CD4-positive, alpha-beta T cell treated with Interleukin-1 beta for 1 hour (primary cell): ENCODE results near the gene SLC1A2.
A peak's percentile ranks its signal among the peaks of the same experiment; 100 is the strongest.

Source experiments
- DNase-seq, 2 donors: peaks; one replicate each; pipeline ENCODE4 v3.0.0-alpha.2; 2020 to 2022

SLC1A2 gene

DNA sequence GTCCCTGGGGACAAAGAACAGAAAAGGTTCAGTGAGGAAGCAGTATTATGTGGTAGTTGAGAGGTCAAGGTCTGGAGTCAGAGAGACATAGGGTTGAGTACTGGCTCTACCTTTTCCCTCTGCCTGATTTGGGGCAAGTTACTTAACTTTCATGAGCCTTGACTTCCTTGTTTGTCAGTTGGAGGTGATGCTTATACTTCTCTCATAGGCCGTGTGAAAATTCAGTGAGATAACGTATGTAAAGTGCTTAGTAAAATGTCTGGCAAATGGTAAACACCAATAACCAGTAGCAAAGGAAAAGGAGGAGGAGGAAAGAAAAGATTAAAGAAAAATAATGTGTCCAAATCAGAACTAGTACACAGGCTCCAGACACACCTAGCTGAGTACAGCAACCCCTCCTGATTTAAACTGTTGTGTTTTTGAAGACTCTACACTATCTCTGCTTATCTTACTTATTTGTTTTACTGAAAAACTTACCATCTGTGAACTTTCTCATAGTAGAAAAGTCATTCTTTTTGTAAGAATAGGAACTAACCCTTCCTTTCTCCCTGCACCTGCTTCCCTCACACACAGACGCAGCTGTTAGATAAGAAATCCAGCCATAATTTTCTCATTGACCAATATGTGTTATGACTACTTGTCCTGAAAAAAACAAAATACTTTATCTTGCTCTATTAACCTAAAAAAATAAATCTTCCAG lies 153.5 kb downstream of the SLC1A2 start:
- DNase-seq = no peak

DNA sequence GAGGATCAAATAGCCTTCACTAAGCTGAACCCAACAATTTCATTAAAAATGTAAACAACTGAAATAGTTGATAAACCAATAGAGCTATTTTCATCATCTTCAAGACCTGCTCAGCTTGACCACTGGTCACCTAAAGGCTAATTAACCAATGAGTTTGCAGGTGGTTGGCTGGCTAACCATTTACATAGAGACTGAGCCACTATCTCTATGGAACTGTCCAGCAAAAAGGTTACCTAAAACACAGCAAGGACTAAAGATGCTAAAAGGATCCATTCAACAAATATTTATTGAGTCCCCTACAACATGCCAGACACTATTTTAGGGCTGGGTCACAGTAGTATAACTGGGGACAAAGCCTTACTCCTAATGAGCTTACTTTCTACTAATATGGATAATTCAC lies 156.6 kb downstream of the SLC1A2 start:
- DNase-seq = no peak

DNA sequence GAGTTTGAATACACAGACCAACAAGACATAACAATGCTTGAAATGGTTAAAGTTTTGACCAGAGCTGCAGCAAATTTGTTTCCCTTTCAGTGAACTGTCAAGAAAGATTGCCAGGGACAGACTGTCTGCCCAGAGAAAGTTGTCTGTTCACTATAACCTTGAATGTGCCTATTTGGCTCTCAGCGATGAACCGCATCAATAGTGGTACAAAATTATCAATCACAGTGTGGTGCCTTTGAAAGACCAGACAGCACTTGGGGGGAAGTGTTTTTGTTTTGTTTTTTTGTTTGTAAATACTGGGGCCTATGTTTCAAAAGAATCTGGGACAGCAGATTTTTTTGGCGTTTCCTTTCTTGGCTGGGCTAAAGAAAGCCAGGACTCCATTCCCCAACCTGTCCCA lies 157.3 kb downstream of the SLC1A2 start:
- no peak for DNase-seq

DNA sequence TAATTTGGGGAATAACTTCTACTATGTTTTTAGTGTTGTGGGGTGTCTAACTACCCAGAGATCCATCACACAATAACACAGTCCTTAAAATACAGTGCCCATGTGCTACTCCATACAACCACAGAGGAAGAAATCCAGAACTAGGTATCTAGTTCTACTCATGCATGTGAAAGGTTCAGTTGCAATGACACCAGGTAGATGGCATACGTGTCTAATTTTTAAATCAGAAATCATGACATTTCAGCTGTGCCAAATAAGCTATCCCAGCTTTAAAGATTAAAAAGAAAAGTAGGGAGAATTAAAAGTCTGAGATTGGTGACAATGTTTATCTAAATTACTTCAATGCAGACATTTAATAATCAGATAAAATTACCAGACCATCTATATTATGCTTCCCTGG lies 158.2 kb downstream of the SLC1A2 start:
- DNase-seq = no peak

DNA sequence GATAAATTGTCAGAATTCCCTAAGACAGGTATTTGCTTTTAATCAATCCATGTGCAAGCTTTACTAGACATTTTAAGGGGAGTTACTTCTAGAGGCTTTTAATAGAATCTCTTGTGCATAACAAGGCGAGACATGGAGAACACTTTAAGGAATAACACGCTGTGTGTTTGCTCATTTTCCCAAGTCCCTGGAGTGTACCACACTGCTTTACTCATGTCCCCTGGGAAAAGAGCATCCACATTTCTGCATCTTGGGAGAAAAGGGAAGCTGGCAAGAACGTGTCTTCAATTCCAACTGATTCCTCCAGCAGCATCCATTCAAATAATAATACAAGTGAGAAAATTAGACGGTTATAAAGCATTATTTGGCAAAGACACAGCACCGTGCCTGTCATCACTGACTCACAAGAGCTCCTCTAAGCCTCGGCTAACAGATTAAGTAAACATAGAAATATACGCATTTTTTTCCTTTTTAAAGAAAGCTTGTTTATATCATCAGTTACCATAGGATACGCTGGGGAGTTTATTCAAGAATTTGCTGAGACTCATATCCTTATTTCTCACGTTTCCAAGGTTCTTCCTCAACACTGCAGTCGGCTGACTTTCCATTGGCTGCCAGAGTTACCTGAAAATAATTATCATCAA lies 158.9 kb downstream of the SLC1A2 start:
- no peak for DNase-seq

DNA sequence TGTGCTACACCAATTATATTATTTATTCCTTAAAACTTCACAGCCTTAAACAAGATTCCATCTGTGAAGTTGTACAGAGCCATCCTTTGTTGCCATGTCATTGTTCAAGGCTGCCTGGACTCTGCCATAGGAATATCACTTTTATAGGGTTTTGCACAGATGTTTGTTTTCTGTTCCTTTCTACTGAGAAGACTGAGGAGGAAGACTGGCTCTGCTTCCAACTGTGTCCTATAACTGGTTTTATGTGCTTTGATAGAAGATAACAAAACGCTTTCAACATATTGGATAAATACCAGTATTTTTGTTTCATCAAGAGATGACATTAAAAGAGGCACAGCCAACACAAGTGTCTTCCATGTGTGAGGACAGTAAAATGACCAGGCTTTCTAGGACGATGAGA lies 159.8 kb downstream of the SLC1A2 start:
- DNase-seq = no peak

DNA sequence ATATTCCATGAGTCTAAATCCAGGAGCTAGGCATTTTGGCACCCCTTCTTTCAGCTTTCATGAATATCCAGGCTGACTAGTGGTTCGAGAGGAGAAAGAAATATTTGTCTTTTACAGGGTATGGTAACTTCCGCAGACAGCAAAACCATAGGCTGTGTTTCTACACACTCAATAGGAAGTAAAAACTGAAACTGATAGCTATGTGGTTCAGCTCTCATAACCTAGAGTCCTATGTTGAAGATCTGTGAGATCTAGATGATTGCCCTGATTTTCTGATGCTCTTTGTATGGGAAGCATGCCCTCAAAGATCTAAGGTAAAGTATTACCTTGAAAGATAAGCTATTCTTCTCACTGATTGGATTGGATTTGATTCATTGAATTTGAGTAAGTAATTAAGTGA lies 162.1 kb downstream of the SLC1A2 start:
- peak in 1 of 2 donors; percentile 44 for DNase-seq

DNA sequence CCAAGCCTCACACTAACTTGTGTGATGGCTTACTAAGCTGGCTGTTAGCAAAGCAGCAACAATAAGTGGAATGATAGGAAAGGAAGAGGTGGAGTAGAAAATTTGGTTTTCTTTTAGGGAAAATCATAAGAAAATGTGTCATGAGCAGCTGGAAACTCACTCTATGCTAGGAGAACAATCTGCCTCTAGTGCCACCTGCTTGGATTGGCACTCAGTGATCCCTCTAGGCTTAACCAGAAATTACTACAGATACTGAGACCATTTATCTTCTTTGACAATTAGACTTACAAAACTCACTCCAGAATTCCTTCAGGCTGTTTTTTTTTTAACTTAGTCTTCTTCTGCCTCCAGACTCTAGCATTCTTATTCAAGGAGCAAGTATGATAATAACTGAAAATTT lies 163.1 kb downstream of the SLC1A2 start:
- DNase-seq = no peak

DNA sequence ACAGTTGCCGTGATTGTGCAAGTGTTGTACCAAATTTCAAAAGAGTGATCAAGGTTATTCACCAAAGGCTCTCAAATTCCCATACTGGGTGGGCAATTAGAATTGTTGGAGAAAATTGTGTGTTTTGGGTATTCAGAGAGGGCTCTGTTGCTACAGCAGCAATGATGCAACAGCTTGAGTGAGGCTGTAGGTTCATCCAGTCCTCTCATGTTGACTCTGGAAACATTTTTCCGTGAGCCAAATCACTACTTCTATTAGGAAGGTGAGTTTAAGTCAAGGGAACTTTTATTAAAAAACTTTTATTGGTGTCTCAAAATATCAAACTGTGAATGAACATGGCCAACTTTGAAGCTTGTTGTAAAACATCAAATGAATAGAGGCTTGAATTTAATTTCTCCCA lies 163.8 kb downstream of the SLC1A2 start:
- no peak for DNase-seq

DNA sequence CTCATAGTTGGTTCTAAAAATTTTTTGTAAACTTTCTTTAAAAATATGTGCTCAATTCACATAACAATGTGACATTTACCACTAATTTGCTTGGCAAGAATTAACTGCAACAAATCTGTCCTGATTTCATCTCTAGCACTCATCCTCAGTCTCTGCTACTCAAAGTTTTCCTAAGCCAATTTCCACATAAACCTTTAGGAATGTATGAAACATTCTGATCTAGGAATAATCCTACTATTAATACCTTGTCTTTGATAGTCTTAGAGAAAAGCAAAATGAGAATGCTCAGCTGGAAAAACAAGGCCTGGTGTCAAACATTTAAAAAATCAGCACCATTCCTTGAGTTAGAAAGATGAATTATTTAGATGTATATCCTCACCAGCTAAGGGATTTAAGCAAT lies 166.1 kb downstream of the SLC1A2 start:
- no peak for DNase-seq

DNA sequence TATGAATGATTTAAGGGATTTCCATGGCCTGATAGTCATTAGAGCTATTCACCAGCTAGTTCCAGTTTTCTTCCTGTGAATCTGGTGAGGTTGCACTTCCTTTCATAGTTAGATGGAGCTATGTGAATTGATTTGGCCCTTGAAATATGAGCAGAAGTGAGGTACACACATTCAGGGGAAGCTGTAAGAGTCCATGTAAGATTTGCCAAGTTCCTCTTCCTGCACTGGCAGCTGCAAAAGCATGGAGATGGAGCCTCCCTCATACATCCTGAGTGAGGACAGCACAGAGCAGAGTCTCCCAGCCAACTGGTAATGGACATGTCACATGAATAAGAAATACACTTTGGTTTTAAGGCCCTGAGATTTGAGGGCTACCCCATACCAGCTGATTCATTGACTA lies 168.7 kb downstream of the SLC1A2 start:
- no peak for DNase-seq

DNA sequence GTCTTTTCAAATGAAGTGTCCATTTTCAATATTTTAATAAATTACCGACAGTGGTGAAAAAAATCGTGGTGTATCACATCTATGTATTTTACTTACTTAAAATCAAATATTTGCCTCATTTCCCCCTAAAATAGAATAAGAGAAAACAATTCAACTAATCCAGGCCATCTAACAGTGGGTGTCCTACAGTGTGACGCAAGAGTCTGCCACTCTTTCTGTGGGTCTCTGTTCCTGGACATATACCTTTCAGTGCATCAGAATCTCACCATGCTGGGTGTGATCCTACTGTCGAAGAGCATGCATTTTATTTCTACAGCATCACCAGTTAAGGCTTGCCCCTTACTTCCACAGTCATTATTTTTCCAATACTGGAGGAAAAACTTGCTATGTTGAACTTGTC lies 169.2 kb downstream of the SLC1A2 start:
- DNase-seq = no peak

DNA sequence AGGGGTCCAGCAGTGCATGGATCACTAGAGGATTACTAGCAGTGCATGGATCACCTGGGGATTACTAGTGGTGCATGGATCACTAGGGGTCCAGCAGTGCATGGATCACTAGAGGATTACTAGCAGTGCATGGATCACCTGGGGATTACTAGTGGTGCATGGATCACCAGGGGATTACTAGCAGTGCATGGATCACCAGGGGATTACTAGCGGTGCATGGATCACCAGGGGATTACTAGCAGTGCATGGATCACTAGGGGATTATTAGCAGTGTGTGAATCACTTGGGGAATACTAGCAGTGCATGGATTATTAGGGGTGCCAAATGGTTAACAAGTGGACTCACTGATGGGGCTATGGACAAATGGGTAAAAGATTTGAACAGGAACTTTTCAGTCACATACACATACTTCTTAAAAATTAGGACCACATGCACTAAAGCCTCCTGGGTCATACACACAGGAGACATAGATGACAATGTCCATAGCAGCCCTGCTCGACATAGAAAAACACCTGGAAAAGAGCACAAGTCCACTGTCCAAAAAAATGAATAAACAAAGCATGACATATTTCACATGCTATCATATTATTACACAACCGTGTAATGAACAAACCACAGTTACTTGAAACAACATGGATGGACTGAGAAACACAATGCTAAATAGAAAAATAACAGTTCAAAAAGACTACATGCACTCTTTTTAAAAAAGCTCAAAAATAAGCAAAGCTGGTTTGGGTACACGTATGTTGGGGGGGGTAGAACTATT lies 170.6 kb downstream of the SLC1A2 start:
- no peak for DNase-seq

DNA sequence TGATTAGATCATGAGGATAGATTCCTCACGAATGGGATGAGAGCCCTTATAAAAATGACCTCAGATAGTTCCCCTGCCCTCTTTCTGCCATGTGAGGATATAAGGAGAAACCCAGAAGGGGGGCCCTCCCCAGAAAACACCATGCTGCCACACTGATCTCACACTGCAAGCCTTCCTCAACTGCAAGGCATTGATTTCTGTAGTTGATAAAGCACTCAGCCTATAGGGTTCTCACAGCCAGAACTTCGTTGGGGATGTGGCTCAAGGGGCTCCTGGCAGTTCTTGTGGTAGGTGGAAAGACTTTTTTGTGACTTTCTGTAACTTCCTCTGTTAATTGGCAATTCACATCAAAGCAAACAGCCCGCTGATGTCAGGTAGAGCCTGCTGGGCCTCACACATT lies 171.5 kb downstream of the SLC1A2 start:
- peak; percentile 38 to 57 for DNase-seq

DNA sequence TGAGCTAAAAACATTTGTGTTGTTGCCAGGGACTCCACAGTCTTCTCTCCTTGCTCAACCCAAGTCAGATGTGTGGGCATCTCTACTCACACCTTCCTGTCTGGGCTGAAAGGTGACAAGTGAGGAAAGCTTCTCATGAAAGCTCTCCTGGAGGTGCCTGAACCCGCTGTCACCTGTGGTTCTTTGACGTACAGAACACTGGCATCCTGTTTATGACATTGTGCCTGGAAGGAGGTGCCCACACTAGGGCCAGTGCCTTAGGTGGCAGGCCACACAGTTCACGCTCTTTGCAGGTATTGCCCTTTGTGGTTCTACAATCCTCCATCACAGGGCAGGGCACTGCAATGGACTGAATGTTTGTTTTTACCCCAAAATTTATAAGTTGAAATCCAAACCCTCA lies 171.9 kb downstream of the SLC1A2 start:
- peak; percentile 87 to 89 for DNase-seq

DNA sequence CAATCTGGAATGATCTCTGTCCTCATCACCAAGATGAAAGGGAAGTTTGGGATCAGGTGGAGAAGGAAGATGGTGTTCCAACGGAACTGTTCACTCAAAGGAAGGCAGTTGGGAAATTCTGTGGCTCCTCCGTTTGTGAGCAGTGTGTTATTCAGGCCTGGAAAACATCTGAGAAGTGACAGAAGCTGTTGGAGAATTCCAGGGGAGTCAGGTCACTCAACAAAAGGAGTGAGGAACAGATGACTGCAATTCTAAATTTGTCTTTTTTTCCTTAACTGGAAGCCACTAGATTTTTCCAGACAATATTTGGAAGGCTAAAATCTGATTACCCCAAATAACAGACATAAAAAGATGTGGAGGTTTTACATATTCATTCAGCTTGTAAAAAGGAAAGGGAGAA lies 172.6 kb downstream of the SLC1A2 start:
- no peak for DNase-seq

DNA sequence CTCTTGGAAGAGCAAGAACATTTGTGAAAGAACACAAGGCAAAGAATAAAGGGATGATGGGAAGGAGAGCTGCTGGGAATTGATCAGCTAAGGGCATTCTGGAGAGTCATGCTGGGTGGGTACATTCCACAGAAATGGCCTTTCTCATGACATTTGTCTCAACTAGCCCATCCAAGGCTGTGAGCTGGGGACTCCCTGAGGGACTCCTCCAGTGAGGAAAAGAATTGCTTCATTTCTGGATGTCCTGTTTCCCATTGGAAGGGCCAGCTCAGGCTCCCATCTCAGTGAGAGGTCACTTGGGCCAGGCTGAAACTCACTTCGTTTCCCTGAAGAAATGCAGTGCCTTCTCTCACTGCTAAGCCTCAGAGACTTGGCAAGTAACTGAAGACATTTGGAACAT lies 173.6 kb downstream of the SLC1A2 start:
- no peak for DNase-seq

DNA sequence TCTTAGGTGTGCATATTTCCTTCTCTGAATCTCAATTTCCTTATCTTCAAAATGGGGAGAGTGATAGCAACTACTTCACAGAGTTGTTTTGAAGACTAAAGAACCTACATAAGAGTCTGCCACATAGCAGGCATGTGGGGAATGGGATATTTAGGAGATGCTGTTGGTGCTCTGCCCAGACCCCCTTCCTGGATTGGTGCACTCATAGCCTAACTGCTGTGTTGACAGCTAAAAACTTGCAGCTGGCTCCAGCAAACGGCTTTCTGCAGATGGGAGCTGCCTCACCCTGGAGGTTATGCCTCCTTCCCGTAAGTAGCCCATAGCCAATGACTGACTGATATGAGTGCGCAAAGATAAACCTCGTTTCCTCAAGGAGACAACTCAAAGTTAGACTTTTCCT lies 174.3 kb downstream of the SLC1A2 start:
- no peak for DNase-seq

DNA sequence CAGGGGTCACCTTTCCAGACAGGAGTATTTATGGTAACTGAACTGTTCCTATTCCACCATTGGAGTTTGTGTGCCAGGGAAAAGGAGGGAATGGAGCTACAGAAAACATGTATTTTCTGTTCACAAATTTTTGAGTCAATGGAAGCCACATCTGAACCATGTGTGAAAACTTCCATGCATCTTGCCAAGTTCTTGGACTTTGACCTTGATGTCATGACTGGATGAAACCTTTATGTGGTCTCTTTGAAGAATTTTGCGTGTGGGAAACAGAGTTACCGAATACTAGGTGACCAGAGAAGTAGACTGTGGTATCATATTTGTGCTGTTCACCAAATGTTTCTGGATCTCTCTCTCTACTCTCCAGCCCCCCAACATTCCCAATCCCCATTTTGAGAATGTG lies 175.6 kb downstream of the SLC1A2 start:
- DNase-seq = no peak

DNA sequence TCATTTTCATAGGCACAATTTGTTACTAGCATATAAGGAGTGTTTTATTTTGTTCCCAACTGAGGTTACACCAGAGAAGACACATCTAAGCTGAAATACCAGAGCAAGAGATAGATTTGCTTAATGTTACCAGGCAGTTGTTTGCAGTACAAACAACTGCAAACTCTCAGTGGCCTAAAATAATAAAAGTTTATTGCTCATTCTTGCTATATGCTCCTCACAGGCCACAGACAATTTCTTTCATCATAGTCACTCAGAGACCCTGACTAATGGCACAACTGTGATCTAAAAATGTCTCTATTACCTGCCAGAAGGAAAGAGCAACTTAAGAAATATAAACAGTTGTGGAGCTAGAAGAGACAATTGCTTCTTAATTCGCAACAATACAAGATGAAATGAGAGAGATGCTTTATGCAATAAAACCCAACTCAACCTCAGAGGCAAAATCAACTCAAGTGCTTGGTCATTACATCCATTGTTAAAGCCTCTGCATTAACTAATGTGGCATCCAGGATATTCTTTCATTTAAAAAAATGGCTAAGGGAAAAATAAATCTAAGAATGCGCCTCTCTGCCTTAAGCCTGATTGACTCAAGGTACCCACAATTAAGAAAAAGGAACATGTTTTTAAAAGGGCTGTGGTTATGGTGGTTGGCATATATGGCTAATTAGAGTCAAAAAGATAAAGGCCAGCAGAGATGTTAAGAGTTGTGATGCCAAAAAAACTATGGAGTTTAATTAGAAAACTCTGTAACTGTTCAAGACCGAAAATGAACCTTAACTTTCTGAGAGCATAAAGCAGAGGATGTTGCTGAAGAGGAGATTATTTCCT lies 176.7 kb downstream of the SLC1A2 start:
- peak in 1 of 2 donors; percentile 17 for DNase-seq

DNA sequence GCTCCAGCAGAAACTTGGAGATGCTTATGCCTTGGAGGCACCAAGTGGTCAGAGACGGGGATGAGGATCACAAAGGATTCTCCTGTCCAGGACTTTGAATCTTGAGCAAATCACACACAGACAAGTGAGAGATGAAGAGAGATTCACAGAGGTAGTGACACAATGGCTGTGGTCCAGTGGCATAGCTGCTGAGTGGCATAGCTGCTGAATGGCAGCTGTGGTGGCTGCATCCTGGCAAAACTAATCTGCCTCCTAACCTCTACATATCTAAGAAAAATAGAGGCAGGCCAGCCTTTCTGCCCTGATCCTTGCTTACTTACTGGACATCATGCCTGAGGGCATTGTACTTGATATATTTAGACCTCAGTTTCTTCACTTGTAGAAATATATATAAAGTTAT lies 177.8 kb downstream of the SLC1A2 start:
- DNase-seq = no peak

DNA sequence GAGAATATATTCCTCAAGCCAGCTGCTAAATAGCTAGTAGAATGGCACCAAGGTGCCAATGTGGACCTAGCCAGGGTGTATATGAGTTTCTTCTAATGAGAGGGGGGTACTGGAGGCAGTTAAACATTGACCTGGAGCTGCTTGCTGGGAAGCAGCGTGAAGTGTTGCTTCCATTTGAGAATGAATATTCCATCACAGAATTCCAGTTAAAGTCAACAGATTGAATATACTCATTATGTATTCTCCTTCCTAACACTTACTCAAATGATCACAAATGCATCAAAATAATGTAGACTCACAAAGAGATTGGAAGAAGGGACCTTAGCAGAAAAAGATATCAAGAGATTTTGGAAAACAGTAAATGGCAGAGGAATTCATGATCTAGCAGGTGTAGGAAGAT lies 178.3 kb downstream of the SLC1A2 start:
- no peak for DNase-seq

DNA sequence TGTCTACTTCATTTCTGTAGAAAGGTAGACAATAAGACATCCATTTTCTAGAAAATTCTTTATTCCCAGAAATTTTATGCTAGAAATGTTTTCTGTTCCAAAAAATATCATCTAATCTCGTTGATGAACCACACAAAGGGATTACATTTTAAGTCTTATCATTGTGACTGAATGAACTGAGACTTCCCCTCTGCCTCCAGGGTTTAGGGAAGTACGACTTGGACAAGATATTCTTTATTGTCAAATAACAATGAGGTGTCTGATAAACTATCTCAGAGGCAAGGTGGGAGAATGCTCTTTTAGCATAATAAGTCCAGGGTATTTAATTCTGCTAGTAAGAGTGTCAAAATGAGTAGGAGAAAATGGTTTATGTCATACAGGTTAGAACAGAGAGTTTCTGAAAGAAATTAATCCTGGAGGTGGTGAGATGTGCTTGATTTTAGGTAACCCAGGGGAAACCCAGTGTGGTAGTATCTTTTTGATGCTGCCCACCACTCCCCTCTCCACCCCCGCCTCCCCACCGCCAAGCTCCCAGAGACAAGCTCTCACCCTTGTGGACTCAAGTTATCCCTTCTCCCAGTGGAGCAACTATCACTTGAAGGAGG lies 179.8 kb downstream of the SLC1A2 start:
- no peak for DNase-seq
